Neural progenitor cell (in vitro differentiated cells): Measurements from ENCODE around the gene C3orf20.

ENCODE experiments used
- CTCF ChIP-seq: fragments of 200-600 bp; sonication (generic); IDR thresholded peaks from 2 replicates; pipeline ENCODE4 v1.5.1; 2017; ENCODE audit warnings: antibody characterized with exemption, mild to moderate bottlenecking
- EZH2 ChIP-seq: fragments of 200-600 bp; sonication (generic); IDR thresholded peaks from 2 replicates; pipeline ENCODE4 v1.6.1; 2017; ENCODE audit warnings: antibody characterized with exemption, mild to moderate bottlenecking, moderate library complexity

GRCh38 chr3:14641346-14641745 lies 33.6 kb upstream of the C3orf20 start:
- TF ChIP-seq EZH2 (no peak), CTCF (no peak)
